Smooth muscle cell (in vitro differentiated cells): Measurements from ENCODE around the gene ABCG8. TPM values are rescaled to one million over a fixed set of nuclear protein-coding genes. Genes with fewer than 3 reads are reported as not detected.
"Not testable (repeated sequence)": the region's sequence is repeated elsewhere in the genome, so short reads cannot be mapped to it uniquely, and the experiment has no call there.

Source experiments
- DNase-seq: peaks from one replicate; lab custom pipeline; 2025; ENCODE audit not compliant: unreplicated experiment; lab: John Stamatoyannopoulos, UW
- H2AFZ ChIP-seq: fragments of 200-600 bp; sonication (generic); 2 replicates; pipeline ENCODE4 v1.6.0; 2016; ENCODE audit warnings: antibody characterized with exemption, low read depth, mild to moderate bottlenecking
- H3F3A ChIP-seq: fragments of 200-600 bp; sonication (generic); 2 replicates; pipeline ENCODE4 v1.6.0; 2017; ENCODE audit warnings: antibody characterized with exemption, low read depth
- H3K27ac ChIP-seq: fragments of 200-600 bp; sonication (generic); 2 replicates; pipeline ENCODE4 v1.5.1; 2016; ENCODE audit warnings: low read depth, mild to moderate bottlenecking
- H3K27me3 ChIP-seq: fragments of 200-600 bp; sonication (generic); 2 replicates; pipeline ENCODE4 v1.6.1; 2016; ENCODE audit warnings: low read depth, mild to moderate bottlenecking
- H3K36me3 ChIP-seq: fragments of 200-600 bp; sonication (generic); 2 replicates; pipeline ENCODE4 v1.5.1; 2016; ENCODE audit warnings: low read depth
- H3K4me1 ChIP-seq: fragments of 200-600 bp; sonication (generic); 2 replicates; pipeline ENCODE4 v1.5.1; 2016; ENCODE audit warnings: low read depth
- H3K4me2 ChIP-seq: fragments of 200-600 bp; sonication (generic); 2 replicates; pipeline ENCODE4 v1.6.0; 2016; ENCODE audit warnings: mild to moderate bottlenecking
- H3K4me3 ChIP-seq: fragments of 200-600 bp; sonication (generic); 2 replicates; pipeline ENCODE4 v1.5.1; 2016; ENCODE audit warnings: mild to moderate bottlenecking
- H3K79me2 ChIP-seq: fragments of 200-600 bp; sonication (generic); 2 replicates; pipeline ENCODE4 v1.6.0; 2016; ENCODE audit warnings: low read depth, mild to moderate bottlenecking
- H3K9ac ChIP-seq: fragments of 200-600 bp; sonication (generic); 2 replicates; pipeline ENCODE4 v1.6.0; 2016; ENCODE audit warnings: low read depth
- H3K9me3 ChIP-seq: fragments of 200-600 bp; sonication (generic); replicated peaks from 2 replicates; pipeline ENCODE4 v1.5.1; 2016; ENCODE audit warnings: low read depth
- H4K20me1 ChIP-seq: fragments of 200-600 bp; sonication (generic); 2 replicates; pipeline ENCODE4 v1.6.0; 2016; ENCODE audit warnings: low read depth
- WGBS: methylation state at CpG from one replicate; pipeline ENCODE4 v1.1.7; 2016; ENCODE audit warnings: low lambda C conversion rate; 5-methylcytosine and 5-hydroxymethylcytosine counted together
- polyA plus RNA-seq: library from polyadenylated mRNA; unstranded; fragments of >200 nt; fragmentation: Nextera tagmentation; extraction: Ambion mirVana; gene quantifications from 2 replicates; pipeline ENCODE4 v1.2.1, GENCODE V29; 2016
- total RNA-seq: library from RNA; depleted of rRNA; stranded (reverse); fragments of >200 nt; gene quantifications from 2 replicates; pipeline ENCODE4 v1.2.3, GENCODE V29; 2014
- TF ChIP-seq, protein P1 (sequence below): fragments of 200-600 bp; sonication (generic); IDR thresholded peaks from 2 replicates; pipeline ENCODE4 v1.5.1; 2017; ENCODE audit warnings: borderline replicate concordance, mild to moderate bottlenecking, antibody characterized with exemption; ENCODE audit not compliant: insufficient read depth, poor library complexity, severe bottlenecking

ABCG8 gene
- total and polyA plus RNA-seq, 2 experiments from 2014 or later = not detected

DNA sequence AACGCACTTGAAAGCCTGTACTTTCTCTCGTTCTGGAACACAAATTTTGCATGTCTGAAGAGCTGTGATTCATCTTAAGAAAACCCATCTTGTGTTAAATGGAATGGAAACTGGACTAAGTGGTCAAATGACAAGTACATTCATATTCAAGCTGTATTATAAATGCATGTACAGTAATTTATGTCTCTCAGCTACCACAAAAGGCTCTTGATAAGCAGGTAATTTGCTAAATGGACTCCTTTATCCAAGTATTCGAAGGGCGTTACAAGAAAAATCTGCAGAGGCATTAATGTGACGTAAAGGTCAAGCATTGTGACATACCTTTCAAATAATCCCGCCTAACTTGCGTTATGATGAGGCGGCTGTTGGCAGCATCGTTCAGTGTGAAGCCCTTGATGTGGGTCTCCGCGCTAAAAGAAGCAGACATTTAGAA, 66.6 kb downstream of the ABCG8 start:
- WGBS = 97% methylated on average over 11 of the region's 11 CpGs
- DNase-seq = no peak
- Histone ChIP-seq H3K27ac (no peak overlapping the region), H2AFZ (no peak overlapping the region), H4K20me1 (no peaks in the 10 kb centered on the region), H3K36me3 (peaks cover 22% of the 10 kb centered on the region), H3K4me2 (no peak overlapping the region), H3K4me3 (no peak overlapping the region), H3K9me3 (no peaks in the 10 kb centered on the region), H3K79me2 (no peaks in the 10 kb centered on the region), H3K27me3 (no peaks in the 10 kb centered on the region), H3F3A (no peaks in the 10 kb centered on the region), H3K4me1 (no peaks in the 10 kb centered on the region), H3K9ac (no peak overlapping the region)
- TF ChIP-seq, protein P1, sequence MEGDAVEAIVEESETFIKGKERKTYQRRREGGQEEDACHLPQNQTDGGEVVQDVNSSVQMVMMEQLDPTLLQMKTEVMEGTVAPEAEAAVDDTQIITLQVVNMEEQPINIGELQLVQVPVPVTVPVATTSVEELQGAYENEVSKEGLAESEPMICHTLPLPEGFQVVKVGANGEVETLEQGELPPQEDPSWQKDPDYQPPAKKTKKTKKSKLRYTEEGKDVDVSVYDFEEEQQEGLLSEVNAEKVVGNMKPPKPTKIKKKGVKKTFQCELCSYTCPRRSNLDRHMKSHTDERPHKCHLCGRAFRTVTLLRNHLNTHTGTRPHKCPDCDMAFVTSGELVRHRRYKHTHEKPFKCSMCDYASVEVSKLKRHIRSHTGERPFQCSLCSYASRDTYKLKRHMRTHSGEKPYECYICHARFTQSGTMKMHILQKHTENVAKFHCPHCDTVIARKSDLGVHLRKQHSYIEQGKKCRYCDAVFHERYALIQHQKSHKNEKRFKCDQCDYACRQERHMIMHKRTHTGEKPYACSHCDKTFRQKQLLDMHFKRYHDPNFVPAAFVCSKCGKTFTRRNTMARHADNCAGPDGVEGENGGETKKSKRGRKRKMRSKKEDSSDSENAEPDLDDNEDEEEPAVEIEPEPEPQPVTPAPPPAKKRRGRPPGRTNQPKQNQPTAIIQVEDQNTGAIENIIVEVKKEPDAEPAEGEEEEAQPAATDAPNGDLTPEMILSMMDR = no peak

DNA sequence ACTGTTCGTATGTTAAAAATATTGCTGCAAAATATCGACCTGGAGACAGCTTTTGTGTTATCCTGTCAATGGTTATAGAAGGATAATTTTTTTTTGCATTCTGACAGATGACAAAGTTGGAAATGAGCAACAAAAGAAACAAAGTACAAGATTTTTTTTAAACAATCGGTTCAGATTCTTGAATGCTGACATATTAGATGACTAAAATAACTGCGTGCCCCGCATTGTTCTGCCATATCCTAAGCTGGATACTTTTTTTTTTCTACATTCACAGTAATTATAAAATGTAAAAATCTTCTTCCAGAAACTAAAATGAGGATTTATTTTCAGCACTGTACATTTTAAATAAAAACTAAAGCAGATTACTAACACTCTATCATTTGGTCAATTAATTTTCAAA, 67.1 kb downstream of the ABCG8 start:
- WGBS = 97% methylated on average over 5 of the region's 5 CpGs
- H3K27me3 ChIP-seq = no peaks in the 10 kb centered on the region
- H3K36me3 ChIP-seq = peaks cover 19% of the 10 kb centered on the region
- no peaks in the 10 kb centered on the region for H3F3A ChIP-seq
- no peaks in the 10 kb centered on the region for H3K4me1 ChIP-seq
- H3K4me3 ChIP-seq = no peak overlapping the region
- TF ChIP-seq, protein P1 = no peak
- no peak overlapping the region for H3K9ac ChIP-seq
- no peaks in the 10 kb centered on the region for H4K20me1 ChIP-seq
- no peak overlapping the region for H3K27ac ChIP-seq
- no peaks in the 10 kb centered on the region for H3K9me3 ChIP-seq
- no peaks in the 10 kb centered on the region for H3K79me2 ChIP-seq
- no peak overlapping the region for H3K4me2 ChIP-seq
- no peak overlapping the region for H2AFZ ChIP-seq
- DNase-seq = no peak

DNA sequence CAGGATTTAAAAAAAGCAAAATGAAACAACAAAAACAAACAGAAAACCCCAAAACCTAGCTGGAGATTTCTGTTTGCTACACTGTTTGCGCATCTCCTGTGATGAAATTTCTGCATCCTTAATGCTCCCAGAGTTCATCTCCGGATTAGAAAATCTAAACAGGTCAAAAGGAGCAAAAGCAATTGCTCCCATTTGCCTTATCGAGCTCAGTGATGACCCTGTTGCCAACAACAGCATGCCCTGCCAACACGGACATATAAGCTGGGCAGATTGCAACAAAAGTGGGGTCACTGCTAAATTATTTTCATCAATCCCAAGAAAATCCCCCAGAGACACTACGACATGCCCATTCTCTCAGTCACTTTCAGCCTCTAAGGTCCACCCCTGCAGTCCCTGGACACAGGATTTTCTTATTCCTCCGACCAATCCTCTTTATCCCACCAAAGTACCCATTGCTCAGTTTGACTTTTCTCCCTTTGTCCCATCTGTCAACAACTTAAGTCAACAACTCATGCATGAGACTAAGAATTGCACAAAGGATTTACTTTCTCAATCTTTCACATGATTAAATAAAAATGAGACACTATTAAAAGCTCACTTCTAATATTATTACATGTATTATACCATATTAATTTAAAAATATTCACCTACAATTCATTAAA, 67.8 kb downstream of the ABCG8 start:
- TF ChIP-seq, protein P1 = no peak

DNA sequence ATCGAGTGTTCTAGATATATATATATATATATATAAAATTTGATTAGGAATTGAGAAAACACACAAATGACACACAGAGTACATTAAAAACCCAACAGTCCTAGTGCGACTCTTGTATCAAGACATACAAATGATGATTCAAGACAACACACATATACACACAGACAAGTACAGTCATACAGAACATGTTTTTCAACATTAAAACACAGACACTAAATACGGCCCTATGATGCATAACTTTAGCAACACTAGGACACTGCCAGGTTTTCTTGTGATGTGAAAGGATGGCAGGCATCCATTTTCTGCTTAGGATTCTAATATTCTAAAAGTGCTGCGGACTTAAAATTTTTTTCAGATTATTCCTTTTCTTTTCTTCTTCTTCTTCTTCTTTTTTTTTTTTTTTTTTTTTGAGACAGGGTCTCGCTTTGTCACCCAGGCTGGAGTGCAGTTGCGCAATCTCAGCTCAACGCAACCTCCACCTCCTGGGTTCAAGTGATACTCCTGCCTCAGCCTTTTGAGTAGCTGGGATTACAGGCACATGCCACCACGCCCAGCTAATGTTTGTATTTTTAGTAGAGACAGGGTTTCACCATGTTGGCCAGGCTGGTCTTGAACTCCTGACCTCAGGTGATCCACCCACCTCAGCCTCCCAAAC, 72.5 kb downstream of the ABCG8 start:
- not testable (repeated sequence) for DNase-seq, H3K27ac ChIP-seq, H3K4me2 ChIP-seq, H2AFZ ChIP-seq, H3K9me3 ChIP-seq, H3K9ac ChIP-seq, H3K4me1 ChIP-seq, H3F3A ChIP-seq, H3K4me3 ChIP-seq, H3K27me3 ChIP-seq, H3K79me2 ChIP-seq, H4K20me1 ChIP-seq
- 98% methylated on average over 8 of the region's 8 CpGs for WGBS
- peaks cover 22% of the 10 kb centered on the region for H3K36me3 ChIP-seq

More for the DNA sequence above, 67.8 kb downstream of the ABCG8 start:
- Histone ChIP-seq H3K79me2 (no peaks in the 10 kb centered on the region), H3K9ac (no peak overlapping the region), H3K4me2 (no peak overlapping the region), H3K36me3 (peaks cover 13% of the 10 kb centered on the region), H3K9me3 (no peaks in the 10 kb centered on the region), H3K4me1 (no peaks in the 10 kb centered on the region), H2AFZ (no peak overlapping the region), H3K27me3 (no peaks in the 10 kb centered on the region), H3F3A (no peaks in the 10 kb centered on the region), H4K20me1 (no peaks in the 10 kb centered on the region), H3K27ac (no peak overlapping the region), H3K4me3 (no peak overlapping the region)
- whole genome bisulfite sequencing = 97% methylated on average over 6 of the region's 6 CpGs
- no peak for DNase-seq
